ENCODE data around the gene LENEP.

The LENEP gene

DNA sequence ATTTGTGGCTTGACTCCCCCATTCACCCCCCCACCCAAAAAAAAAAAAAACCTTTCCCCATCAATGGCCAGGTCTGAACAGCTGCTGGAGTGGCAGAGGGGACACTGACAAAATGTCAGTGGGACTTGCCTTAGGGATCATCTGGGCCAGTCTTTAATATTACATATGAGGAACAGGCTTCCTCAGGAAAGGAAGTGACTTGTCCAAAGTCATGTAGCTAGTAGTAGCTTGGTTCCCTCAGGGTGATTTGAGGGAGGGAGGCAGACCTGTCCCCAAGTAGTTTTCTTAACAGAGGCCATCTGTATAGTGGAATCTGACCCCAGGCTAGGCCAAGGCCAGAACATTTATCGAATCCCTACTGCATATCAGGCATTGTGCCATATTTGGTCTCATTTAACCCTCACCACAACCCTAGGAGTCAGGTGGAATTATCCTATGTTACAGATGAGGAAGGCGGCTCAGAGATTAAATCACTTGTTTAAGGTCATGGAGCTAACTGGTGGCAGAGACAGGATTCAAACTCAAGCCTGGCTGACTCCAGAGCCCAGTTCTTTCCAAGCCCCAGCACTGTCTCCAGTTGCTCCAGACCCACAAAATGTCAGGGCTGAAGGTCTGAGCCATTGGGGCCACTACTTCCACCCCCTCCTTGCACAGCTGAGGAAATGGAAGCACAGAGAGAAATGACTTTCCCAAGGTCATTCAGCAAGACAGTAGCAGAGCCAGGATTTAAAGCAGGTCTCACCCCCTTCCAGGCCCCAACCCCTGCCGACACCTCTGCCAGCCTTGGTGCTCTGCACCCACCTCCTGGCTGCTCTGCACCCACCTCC, 19.6 kb downstream of the LENEP start:
- H3K4me3 ChIP-seq (ENCODE audit: low read depth, low read length) = no peak overlapping the region
- TF ChIP-seq, protein P1, sequence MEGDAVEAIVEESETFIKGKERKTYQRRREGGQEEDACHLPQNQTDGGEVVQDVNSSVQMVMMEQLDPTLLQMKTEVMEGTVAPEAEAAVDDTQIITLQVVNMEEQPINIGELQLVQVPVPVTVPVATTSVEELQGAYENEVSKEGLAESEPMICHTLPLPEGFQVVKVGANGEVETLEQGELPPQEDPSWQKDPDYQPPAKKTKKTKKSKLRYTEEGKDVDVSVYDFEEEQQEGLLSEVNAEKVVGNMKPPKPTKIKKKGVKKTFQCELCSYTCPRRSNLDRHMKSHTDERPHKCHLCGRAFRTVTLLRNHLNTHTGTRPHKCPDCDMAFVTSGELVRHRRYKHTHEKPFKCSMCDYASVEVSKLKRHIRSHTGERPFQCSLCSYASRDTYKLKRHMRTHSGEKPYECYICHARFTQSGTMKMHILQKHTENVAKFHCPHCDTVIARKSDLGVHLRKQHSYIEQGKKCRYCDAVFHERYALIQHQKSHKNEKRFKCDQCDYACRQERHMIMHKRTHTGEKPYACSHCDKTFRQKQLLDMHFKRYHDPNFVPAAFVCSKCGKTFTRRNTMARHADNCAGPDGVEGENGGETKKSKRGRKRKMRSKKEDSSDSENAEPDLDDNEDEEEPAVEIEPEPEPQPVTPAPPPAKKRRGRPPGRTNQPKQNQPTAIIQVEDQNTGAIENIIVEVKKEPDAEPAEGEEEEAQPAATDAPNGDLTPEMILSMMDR (conservative IDR thresholded peaks at IDR 0.05; ENCODE audit: low read depth, low read length) = no peak
- DNase-seq (ENCODE audit: low read depth) = no peak

DNA sequence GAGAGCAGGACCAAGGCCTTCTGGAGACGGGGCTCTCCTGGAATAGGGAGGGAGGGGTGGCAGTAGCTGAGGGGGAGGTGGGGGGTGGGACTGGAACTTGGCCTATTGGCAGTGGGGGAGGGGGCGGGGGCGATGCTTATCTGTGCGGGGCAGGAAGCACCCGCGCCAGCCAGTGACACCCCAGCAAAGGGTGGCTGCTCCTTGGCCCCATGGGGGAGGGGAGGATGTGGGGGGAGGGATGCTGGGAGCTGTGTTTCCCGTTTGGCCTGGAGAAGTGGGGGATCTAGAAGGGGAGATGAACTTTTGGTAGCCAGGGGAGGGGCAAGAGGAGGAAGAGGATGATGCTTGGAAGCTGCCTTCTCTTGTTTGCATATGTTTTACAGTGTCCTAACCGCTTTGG, 20.2 kb downstream of the LENEP start:
- TF ChIP-seq, protein P1 (conservative IDR thresholded peaks at IDR 0.05; ENCODE audit: low read depth, low read length) = no peak
- no peak overlapping the region for H3K4me3 ChIP-seq (ENCODE audit: low read depth, low read length)
- DNase-seq (ENCODE audit: low read depth) = no peak

DNA sequence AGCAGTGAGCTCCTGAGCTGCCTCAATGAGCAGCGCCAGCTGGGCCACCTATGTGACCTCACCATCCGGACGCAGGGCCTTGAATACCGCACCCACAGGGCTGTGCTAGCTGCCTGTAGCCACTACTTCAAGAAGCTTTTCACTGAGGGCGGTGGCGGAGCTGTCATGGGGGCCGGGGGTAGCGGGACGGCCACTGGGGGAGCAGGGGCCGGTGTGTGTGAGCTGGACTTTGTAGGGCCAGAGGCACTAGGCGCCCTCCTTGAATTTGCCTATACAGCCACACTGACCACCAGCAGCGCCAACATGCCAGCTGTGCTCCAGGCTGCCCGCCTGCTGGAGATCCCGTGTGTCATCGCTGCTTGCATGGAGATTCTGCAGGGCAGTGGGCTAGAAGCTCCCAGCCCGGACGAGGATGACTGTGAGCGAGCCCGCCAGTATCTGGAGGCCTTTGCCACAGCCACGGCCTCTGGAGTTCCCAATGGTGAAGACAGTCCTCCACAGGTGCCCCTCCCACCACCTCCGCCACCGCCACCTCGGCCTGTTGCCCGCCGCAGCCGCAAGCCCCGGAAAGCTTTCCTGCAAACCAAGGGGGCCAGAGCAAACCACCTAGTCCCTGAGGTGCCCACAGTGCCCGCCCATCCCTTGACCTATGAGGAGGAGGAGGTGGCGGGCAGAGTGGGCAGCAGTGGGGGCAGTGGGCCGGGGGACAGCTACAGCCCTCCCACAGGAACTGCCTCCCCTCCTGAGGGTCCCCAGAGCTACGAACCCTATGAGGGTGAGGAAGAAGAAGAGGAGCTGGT, 21.5 kb downstream of the LENEP start:
- H3K4me3 ChIP-seq (ENCODE audit: low read depth, low read length) = no peak overlapping the region
- DNase-seq (ENCODE audit: low read depth) = no peak
- TF ChIP-seq, protein P1 (conservative IDR thresholded peaks at IDR 0.05; ENCODE audit: low read depth, low read length) = no peak

DNA sequence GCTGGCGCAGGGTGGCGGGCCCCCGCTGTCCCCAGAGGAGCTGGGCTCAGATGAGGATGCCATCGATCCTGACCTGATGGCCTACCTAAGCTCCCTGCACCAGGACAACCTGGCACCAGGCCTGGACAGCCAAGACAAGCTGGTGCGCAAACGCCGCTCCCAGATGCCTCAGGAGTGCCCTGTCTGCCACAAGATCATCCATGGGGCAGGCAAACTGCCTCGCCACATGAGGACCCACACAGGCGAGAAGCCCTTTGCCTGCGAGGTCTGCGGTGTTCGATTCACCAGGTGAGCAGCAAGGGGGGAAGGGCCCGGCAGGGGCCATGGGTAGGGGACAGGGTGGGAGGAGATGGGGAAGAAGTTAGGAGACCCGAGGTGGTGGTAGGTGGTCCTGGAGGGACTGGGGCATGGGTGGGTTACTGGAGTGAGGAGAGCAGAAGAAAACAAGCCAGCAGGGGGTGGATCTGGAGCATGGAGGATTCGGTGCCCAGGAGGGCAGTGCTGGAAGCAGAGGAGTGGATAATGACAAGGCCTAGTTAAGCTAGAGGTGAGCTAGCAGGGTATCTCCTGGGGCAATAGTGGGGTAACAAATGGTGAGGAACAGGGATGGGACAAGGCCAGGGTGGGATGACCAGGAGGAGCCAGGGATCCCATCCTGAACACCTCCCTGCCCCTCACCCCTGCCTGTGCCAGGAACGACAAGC, 22.3 kb downstream of the LENEP start:
- TF ChIP-seq, protein P1 (conservative IDR thresholded peaks at IDR 0.05; ENCODE audit: low read depth, low read length) = no peak
- DNase-seq (ENCODE audit: low read depth) = no peak

DNA sequence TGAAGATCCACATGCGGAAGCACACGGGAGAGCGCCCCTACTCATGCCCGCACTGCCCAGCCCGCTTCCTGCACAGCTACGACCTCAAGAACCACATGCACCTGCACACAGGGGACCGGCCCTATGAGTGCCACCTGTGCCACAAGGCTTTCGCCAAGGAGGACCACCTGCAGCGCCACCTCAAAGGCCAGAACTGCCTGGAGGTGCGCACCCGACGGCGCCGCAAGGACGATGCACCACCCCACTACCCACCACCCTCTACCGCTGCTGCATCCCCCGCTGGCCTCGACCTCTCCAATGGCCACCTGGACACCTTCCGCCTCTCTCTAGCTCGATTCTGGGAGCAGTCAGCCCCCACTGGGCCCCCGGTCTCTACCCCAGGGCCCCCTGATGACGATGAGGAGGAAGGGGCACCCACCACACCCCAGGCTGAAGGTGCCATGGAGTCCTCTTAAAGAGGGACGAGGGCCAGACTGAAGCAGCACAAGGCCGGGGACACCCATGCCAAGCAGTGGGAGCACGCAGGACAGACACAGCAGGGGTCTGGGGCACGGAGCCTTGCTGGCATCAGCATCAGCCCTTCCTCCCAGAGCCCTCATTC, 22.9 kb downstream of the LENEP start:
- DNase-seq (ENCODE audit: low read depth) = no peak
- H3K4me3 ChIP-seq (ENCODE audit: low read depth, low read length) = no peak overlapping the region
- TF ChIP-seq, protein P1 (conservative IDR thresholded peaks at IDR 0.05; ENCODE audit: low read depth, low read length) = no peak

More for the DNA sequence above, 22.3 kb downstream of the LENEP start:
- H3K4me3 ChIP-seq (ENCODE audit: low read depth, low read length) = no peak overlapping the region

DNA sequence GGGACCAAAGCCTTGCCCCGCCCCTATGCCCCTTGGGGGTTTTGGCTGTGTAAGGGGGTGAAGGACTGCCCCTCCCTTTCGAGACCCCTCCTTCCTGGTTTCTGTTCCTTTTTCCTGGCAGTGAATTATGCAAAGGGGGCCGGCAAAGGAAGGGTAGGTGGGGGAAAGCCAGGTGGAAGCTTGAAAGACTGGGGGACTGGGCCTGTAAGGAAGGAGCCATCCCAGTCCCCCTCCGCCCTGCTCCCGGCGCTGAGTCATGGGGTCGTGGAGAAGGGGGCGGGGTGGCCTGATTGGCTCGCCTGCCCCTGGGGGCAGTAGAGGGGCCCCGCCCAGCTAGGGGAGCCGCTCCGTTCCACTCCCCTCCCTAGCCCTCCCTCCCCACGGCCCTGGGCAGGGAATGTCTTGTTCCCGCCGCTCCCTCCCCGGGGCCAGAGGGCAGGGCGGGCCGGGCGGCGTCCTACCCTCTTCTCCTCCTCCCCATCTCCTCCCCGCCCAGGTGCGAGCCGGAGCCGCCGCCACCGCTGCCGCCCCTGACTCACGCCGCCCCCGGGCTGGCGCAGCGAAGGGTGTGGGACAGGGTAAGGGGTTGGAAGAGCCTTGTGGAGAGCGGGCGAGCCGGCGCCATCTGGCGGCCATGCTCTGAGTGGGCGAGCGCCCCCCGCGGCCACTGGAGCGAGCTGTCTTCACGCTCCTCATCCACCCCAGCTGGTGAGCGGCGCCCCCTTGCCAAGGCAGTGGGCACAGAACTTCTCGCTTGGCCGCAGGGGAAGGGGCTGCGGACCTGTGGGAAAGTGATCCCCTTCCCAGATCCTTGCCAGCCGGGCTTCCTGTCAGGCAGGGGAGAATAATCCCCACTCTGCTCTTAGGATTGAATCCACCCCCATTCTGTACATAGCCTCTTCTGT, 23.9 kb downstream of the LENEP start:
- peak overlapping the region; percentile 59 for H3K4me3 ChIP-seq (ENCODE audit: low read depth, low read length)
- TF ChIP-seq, protein P1 (conservative IDR thresholded peaks at IDR 0.05; ENCODE audit: low read depth, low read length) = peak; percentile 92
- peak; percentile 88 for DNase-seq (ENCODE audit: low read depth)

Measured in choroid plexus epithelial cell (primary cell).